NCI-H82 treated with DMSO at 0.1 percent for 48 hours (cell line): Measurements from ENCODE around the gene FTL.

Experiments used
- DNase-seq: peaks from one replicate; lab custom pipeline; 2025; ENCODE audit not compliant: unreplicated experiment; lab: John Stamatoyannopoulos, UW

Gene FTL

DNA sequence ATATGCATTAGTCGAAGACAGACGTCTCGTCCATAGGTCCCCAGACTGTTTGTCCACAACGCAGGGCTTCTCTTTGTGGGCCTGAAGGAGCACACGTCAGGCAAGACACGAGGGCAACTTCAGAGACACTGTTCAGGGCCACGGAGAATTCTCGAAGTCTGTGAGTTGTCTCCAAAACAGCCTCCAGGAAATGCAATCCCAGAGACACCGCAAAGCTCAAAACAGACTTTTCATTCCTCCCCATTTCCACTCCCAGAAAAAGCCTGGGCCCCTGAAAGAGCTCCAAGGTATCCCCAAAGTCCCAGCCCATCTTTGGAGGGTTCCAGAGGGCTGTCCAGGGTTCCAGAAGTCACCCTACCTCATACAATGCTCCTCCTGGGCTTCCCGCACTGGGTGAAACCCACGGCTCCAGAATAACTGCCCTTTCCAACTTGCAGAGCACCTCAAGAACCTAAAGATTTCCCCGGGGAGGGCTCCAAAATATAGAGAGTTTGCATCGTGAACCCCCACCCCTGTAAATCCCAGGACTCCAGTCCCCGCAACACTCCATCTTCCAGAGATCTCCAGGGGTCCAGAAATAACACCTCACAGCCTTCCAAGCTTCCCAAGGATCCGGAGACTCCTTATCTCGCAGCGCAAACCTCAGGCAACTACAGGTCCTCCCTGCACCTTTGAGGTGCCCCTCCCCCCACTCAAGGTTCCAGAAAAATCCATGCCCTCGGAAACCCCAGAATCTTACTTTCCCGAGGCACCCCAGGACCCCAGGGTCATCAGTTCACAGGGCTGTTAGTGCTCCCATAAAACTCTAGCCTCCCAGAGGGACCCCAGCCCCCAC lies 687 bp upstream of the FTL start:
- no peak for DNase-seq

DNA sequence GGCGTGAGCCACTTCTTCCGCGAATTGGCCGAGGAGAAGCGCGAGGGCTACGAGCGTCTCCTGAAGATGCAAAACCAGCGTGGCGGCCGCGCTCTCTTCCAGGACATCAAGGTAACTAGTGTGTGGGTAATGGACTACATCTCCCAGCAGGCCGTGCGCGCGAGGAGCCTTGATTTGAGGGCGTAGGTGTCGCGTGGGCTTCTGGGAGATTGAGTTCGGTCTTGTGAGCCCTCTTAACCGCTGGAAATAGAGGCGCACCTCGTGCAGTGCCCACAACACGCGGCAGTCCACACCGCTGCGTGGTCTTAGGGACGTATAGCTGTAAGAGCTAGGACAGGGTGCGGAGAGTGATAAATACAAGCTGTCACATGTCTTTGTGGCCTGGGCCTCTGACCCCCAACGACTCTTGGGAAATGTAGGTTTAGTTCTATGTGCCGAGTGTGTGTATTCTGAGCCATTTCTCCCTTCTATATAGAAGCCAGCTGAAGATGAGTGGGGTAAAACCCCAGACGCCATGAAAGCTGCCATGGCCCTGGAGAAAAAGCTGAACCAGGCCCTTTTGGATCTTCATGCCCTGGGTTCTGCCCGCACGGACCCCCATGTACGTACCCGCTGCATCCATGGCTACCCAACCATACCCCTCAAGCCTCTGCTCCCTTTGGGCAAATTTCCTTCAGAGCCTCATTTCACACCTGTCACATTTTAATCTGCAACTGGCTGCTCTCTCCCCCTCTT lies 864 bp downstream of the FTL start:
- DNase-seq: peak; percentile 71

DNA sequence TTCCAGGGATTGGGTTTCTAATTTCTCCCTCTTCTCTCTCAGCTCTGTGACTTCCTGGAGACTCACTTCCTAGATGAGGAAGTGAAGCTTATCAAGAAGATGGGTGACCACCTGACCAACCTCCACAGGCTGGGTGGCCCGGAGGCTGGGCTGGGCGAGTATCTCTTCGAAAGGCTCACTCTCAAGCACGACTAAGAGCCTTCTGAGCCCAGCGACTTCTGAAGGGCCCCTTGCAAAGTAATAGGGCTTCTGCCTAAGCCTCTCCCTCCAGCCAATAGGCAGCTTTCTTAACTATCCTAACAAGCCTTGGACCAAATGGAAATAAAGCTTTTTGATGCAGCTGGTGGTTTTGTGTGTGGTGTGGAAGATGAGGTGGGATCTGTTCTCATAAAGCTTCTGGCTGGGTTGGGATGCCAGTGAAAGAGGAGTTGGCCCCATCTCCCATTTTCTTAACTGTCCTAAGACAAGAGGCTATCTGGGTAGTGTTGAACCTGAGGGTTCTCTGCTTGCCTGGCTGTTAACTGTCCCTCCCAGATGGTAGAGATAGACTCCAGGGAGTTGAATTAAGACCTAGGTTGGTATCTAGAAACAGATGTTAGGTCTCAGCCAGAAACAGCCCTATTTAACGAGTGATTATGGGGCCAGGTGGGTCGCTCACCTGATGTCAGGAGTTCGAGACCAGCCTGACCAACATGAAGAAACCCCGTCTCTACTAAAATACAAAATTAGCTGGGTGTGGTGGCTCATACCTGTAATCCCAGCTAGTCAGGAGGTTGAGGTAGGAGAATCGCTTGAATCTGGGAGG lies 1.6 kb downstream of the FTL start:
- DNase-seq: no peak

DNA sequence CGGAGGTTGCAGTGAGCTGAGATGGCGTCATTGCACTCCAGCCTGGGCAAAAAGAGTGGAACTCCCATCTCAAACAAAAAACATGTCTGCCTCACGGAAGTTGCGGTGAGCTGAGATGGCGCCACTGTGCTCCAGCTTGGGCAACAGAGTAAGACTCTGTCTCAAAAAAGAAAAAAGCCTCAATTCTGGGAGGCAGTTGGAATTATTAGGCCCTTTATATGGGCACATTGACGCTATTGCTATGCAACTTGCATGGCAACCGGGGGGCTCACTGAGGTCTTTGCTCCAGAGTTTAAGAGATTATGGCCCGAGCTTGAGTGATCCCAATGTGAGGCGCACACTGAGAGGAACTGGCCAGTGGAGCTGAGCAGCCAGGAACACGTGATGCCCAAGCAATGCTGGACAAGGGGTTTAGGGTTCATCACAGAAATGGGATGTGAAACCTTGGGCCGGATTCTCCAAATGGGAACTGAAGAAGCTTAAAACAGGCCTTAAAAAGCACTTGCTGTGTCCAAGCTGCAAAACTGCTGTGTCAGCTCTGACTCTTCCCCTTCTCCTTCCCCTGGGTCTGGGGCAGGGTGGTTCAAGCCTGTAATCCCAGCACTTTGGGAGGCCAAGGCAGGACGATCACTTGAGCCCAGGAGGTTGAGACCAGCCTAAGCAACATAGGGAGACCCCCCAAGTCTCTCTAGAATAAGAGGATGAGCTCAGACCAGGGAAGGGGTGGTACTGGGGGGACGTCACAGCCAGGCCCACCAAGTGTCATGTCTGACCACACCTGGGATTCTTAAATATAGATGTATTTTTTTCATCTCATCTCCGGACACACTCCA lies 2.5 kb downstream of the FTL start:
- DNase-seq: no peak

DNA sequence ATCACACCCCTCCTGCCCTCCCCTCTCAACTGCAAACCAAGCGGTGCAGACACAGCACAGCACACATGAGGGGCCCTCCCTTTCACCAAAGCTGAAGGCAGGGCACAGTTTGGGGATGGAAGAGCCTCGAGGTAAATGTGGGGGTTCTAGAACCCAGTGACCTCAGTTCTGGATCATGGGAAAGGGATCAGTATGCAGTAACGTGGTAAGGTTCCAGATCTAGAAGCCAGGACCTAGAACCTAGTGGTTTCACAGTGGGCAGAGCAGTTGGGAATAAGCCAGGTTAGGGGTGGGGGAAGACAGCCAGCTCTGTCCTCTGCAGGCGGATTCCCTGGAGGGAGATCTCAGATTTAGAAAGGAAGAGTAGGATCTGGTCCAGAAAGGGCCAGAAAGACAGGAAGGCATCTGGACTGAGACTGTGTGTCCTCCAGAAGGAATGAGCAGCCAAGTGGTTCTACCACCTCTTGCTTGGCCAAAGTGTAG lies 3.1 kb downstream of the FTL start:
- DNase-seq: no peak

DNA sequence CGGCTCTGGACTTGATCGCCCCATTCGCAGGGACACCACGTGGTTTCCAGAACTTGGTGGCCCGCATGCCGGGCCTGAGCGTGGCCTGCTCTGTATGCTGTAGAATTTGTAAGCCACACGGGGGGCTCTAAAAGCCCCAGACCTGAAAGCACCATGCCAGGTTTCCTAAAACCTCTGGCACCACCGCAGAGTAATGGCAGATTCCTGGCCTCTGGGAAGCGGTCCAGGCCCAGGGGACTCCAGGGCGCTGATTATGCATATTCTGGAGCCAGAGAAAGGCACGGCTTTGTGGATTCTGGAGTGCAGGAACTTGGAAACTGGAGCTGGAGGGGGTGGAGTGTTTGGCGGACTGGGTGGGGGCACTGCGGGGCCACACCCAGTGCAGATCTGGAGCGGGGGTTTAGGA lies 3.7 kb downstream of the FTL start:
- DNase-seq: no peak

DNA sequence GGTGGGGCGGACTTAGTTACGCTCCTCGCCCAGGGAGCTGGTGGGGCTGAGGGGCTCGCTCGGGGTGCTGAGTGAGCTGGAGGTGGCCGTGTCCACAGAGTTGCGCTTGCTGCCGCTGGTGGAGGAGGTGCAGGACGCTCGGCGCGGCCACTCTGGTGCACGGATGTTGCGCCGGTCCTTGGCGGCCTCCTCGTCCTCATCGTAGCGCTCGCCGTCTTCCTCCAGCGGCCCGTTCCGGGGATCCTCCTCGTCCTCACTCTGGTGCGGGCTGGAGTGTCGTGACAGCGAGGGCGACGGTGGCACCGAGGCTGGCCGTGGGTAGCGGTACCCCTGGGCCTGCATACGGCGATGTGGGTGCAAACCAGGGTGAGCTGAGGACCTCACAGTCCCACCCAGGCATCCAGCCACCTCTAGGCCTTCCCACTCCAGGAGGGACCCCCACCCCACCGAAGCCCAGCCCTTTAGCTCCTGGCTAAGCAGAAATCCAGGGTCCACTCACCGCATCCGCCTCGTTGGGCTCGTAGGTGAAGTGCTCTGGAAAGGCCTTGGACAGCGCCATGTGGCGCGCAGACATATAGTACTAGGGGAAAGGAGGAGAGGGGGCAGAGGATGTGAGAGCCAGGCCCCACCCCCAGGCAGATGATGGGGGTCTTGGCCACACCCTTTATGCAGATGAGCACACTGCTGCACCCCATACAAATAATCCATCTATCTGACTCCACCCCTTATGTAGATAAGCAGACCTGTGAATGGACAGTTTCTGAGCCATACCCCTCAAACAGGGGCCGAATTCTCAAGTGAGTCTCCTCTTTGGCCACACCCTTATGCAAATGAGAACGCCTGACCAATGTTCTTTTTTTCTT lies 4.4 kb downstream of the FTL start:
- peak; percentile 51 for DNase-seq

DNA sequence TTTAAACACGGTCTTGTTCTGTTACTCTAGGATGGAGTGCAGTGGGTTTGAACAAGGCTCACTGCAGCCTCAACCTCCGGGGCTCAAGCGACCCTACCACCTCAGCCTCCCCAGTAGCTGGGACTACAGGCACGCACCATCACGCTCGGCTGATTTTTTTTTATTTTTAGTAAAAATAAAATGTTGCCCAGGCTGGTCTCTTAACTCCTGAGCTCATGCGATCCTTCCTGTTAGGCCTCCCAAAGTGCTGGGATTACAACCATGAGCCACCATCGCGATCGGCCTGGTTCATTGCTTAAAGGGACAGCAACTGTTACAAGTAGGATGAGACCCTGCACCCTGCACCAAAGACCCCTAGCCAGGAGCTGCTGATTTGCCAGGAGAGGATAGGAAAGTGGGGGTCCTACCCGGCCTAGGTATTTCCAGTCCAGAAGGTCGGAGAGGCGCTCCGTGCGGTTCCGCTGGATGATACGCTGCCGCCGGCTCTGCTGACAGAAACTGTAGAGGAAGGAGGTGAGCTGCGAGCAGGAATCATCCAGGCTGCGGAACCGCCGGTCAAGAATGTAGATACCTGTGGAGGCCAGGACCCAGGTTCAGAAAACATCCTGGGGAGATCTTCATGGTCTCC lies 5.1 kb downstream of the FTL start:
- no peak for DNase-seq

DNA sequence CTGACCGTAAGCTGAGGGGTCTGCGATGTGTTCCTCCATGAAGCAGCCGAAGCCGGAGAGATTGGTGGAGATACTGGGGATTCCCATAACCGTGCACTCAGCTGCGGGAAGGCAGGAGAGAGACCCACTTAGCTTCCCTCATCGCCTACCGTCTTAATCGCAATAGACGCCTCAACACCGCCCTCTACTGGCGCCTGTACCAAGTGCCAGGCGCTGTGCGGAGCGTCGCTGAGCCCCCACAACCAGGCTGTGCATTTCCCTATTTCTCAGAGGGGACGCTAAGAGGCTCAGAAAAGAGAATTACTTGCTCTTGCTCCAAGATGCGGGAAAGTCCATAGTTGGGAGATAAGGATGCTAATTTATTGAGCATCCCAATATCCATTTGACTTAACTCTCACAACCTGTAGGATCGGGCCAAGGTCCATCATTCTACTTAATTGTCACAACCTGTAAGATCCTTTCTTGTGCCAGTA lies 5.8 kb downstream of the FTL start:
- peak; percentile 62 for DNase-seq

DNA sequence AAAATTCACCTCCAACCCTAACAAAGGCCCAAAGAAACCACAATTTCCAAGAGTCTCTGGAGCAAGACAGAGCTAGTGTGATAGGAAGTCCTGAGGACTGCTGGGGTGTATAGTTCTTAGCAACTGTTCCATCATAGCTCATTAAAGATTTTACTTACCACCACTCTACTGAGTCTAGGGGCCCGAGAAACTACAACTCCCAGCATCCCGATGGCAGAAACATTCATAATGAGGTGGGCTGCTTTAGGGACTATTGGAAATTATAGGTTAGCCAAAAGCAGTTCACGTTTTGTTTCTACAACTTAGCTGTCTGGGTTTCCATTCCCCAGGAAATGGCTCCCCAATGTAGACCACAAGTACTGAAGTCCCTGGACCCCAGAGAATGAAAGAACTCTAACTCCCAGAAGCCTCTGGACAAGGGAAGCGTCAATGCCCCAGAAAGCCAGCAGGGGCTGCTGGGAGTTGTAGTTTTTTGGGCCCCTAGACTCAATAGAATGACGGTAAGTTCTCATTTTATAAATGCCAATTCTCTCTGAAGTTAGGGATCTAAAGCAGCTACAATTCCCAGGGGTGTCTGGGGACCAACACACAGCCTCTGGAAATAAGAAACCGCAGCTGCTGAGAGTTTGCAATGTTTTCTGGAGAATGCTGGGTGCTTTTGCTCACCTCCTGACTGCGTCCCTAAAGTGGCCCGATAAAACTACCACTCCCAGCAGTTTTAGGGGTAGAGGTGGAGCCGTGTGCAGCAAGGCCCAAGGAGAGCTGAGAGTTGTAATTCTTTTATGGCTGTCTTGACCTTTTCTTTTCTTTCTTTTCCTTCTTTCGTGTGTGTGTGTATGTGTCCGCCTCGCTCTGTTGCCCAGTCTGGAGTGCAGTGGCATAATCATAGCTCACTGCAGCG lies 11.1 kb downstream of the FTL start:
- DNase-seq: no peak

DNA sequence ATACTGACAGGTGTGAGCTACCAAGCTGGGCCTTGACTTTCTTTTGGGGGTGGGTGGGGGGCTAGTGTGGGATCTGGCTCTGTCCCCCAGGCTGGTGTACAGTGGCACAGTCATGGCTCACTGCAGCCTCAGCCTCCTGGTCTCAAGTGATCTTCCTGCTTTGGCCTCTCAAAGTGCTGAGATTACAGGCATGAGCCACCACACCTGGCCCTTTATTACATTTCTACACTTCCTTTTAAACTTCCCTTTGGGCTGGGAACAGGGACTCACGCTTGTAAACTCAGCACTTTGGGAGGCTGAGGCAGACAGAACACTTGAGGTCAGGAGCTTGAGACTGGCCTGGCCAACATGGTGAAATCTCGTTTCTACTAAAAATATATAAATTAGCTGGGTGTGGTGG lies 12.0 kb downstream of the FTL start:
- DNase-seq: no peak

DNA sequence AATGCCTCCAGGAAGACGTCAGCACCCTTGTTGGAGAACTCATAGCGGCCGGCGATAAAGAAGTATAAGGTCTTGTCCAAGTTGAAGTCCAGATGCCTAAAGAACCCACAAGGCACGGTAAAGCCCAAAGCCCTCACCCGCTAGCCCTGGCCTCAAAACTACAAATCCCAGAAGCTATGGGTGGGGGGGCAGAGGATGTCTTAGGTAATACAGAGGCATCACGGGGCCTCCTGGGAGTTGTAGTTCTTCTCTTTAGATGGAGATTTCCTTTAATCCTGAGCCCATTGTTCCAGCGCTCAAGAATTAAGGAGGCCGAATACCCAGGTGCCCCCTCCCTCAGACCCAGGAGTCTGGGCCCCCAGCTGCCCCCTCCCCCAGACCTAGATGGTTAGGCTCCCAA lies 17.2 kb downstream of the FTL start:
- DNase-seq: no peak

DNA sequence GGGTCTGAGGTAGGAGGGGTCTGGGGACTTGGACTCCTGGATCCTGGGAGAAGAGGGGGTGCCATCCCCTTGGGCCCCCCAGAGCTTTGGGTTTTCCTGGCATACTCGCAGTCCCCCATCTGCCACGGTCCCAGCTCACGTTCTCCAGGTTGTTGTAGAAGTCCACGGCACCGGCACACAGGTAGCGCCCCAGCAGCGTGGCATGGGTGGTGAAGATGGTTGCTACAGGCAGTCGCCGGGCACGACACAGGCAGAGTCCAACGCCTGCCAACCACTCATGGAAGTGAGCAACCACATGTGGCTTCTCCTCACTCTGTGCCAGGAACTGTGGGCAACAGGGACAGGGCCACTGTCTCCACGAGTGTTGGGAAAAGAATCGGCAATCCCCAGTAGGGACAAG lies 20.6 kb downstream of the FTL start:
- no peak for DNase-seq

DNA sequence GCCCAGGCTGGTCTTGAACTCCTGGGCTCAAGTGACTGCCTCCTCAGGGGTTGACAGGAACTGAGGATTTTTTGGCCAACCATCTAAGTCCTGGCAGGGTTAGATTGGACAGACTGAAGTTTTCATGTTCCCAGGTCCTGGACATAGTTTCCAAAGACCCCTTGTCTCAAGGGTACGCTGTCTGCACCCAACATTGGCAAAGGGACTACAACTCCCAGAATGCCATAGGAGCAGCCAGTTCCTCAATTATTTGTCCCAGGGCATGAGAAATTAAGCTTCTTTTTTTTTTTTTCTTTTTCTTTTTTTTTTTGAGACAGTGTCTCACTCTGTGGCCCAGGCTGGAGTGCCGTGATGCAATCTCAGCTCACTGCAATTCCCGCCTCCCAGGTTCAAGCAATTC lies 21.1 kb downstream of the FTL start:
- DNase-seq: no peak

DNA sequence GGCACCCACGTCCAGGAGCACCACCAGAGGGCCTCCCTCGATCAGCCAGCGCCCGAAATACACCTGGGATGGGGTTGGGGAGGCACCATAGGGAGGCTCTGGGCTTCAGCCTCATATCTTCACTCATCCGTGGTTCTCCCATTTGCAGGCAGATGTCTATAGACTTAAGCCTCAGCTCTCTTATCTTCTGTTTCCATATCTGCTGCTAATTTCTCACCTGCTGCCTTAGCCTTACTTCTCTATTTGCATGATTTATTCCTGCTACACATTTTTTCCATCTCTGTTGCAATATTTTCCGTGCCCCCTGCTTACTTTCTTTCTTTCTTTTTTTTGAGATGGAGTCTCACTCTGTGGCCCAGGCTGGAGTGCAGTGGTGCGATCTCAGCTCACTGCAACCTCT lies 22.2 kb downstream of the FTL start:
- DNase-seq: no peak

DNA sequence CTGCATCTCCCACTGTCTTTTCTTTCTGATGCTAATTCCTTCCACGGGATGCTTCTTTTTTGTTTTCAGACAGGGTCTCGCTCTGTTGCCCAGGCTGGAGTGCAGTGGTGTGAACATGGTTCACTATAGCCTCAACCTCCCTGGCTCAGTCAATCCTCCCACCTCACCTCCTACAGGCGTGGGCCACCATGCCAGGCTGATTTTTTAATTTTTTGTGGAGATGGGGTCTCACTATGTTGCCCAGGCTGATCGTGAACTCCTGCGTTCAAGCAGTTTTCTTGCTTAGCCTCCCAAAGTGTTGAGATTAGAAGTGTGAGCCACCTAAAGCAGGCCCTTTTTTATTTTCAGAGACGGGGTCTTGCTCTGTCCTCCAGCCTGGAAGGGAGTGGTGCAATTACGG lies 23.2 kb downstream of the FTL start:
- DNase-seq: no peak

DNA sequence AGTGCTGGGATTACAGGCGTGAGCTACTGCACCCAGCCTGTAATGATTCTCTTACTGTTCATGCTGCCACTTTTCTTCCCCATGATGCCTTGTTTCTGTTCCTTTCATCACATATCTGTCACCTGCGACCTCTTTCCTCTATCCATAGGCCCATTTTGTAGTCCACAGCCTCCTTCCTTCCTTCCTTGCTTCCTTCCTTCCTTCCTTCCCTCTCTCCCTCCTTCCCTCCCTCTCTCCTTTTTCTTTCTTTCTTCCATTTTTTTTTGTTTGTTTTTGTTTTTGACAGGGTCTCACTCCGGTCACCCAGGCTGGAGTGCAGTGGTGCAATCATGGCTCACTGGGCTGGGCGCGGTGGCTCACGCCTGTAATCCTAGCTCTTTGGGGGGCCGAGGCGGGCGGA lies 23.8 kb downstream of the FTL start:
- DNase-seq: no peak

DNA sequence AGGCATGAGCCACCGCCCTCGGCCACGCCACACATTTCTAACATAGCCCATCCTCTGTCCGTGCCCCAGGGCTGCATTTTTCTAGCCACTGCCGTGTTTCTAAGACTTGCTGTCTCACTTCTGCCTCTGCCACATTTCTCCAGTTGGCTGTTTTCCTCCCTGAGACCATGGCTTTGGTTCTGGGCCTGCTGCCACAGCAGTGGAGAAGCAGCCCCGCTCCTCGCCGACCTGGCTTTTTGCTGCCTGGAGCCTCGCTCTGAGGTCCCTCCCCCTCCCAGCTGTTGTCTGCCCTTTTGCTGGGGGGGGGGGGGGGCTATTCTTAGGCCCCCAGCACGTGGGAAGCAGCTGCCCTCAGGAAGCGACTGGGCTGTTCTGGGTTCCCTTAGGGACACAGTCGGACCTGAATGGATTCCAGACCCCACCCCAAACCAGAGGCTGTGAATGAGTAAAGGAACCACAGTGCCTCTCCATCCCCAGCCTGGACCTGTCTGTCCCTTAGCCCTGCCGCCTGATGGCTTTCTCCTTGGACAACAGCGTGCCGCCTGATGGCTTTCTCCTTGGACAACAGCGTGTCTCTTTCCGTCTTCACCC lies 24.7 kb downstream of the FTL start:
- DNase-seq: no peak
